Smooth muscle cell (in vitro differentiated cells): ENCODE measurements around the gene DCP1A. TPM values are rescaled to one million over a fixed set of nuclear protein-coding genes. Genes with fewer than 3 reads are reported as not detected.

Experiments
- DNase-seq: peaks from one replicate; lab custom pipeline; 2025; ENCODE audit not compliant: unreplicated experiment; lab: John Stamatoyannopoulos, UW
- H2AFZ ChIP-seq: fragments of 200-600 bp; sonication (generic); 2 replicates; pipeline ENCODE4 v1.6.0; 2016; ENCODE audit warnings: antibody characterized with exemption, low read depth, mild to moderate bottlenecking
- H3F3A ChIP-seq: fragments of 200-600 bp; sonication (generic); 2 replicates; pipeline ENCODE4 v1.6.0; 2017; ENCODE audit warnings: antibody characterized with exemption, low read depth
- H3K27ac ChIP-seq: fragments of 200-600 bp; sonication (generic); 2 replicates; pipeline ENCODE4 v1.5.1; 2016; ENCODE audit warnings: low read depth, mild to moderate bottlenecking
- H3K27me3 ChIP-seq: fragments of 200-600 bp; sonication (generic); 2 replicates; pipeline ENCODE4 v1.6.1; 2016; ENCODE audit warnings: low read depth, mild to moderate bottlenecking
- H3K36me3 ChIP-seq: fragments of 200-600 bp; sonication (generic); 2 replicates; pipeline ENCODE4 v1.5.1; 2016; ENCODE audit warnings: low read depth
- H3K4me1 ChIP-seq: fragments of 200-600 bp; sonication (generic); 2 replicates; pipeline ENCODE4 v1.5.1; 2016; ENCODE audit warnings: low read depth
- H3K4me2 ChIP-seq: fragments of 200-600 bp; sonication (generic); 2 replicates; pipeline ENCODE4 v1.6.0; 2016; ENCODE audit warnings: mild to moderate bottlenecking
- H3K4me3 ChIP-seq: fragments of 200-600 bp; sonication (generic); 2 replicates; pipeline ENCODE4 v1.5.1; 2016; ENCODE audit warnings: mild to moderate bottlenecking
- H3K79me2 ChIP-seq: fragments of 200-600 bp; sonication (generic); 2 replicates; pipeline ENCODE4 v1.6.0; 2016; ENCODE audit warnings: low read depth, mild to moderate bottlenecking
- H3K9ac ChIP-seq: fragments of 200-600 bp; sonication (generic); 2 replicates; pipeline ENCODE4 v1.6.0; 2016; ENCODE audit warnings: low read depth
- H3K9me3 ChIP-seq: fragments of 200-600 bp; sonication (generic); replicated peaks from 2 replicates; pipeline ENCODE4 v1.5.1; 2016; ENCODE audit warnings: low read depth
- H4K20me1 ChIP-seq: fragments of 200-600 bp; sonication (generic); 2 replicates; pipeline ENCODE4 v1.6.0; 2016; ENCODE audit warnings: low read depth
- WGBS: methylation state at CpG from one replicate; pipeline ENCODE4 v1.1.7; 2016; ENCODE audit warnings: low lambda C conversion rate; 5-methylcytosine and 5-hydroxymethylcytosine counted together
- polyA plus RNA-seq: library from polyadenylated mRNA; unstranded; fragments of >200 nt; fragmentation: Nextera tagmentation; extraction: Ambion mirVana; gene quantifications from 2 replicates; pipeline ENCODE4 v1.2.1, GENCODE V29; 2016
- total RNA-seq: library from RNA; depleted of rRNA; stranded (reverse); fragments of >200 nt; gene quantifications from 2 replicates; pipeline ENCODE4 v1.2.3, GENCODE V29; 2014
- TF ChIP-seq, protein P1 (sequence below): fragments of 200-600 bp; sonication (generic); IDR thresholded peaks from 2 replicates; pipeline ENCODE4 v1.5.1; 2017; ENCODE audit warnings: borderline replicate concordance, mild to moderate bottlenecking, antibody characterized with exemption; ENCODE audit not compliant: insufficient read depth, poor library complexity, severe bottlenecking

Gene DCP1A
- total and polyA plus RNA-seq, 2 experiments from 2014 or later, result 24.7 to 43.5 TPM

DNA sequence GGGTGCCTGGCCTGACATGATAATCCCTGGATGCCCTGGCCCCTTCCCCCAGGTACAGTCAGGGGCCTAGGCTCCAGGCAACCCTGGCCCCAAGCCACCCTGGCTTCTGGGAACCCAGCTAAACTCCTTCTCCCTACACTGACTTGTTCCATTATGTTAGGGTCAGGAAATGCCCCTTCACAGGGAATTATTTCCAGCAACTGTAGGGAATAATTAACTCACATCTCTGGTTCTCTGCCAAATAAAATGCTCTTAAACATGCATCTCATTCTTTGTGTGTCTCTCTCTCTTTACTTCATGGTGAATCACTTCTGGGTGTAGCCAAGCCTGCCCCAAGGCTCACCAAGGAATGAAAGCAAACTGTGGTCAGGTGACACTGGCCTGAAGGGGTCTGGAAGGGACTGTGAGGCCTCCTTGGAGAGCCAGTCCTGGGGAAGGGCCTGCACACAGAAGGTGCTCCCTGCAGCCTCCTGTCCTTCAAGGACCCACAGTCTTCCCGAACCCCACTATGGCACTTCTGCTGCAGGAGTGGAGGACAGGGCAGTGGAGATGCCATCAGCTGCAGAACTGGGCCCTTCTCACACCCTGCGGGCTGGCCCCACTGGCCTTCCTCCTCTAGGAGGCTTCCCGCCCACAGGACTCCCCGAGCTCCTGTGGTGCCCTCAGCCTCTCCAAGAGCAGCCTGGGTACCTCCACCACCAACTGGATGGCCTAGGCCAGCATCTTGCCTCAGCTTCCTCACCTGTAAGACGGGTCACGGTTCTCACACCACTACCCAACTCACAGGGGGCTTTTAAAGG is 109.1 kb downstream of the DCP1A start:
- Histone ChIP-seq H3K9me3 (no peaks in the 10 kb centered on the region), H3K27ac (peak overlapping the region; percentile 91), H3K4me2 (peak overlapping the region; percentile 43), H3K4me1 (peaks cover 12% of the 10 kb centered on the region), H4K20me1 (peaks cover 34% of the 10 kb centered on the region), H3K4me3 (no peak overlapping the region), H3K27me3 (no peaks in the 10 kb centered on the region), H3K79me2 (peaks cover 34% of the 10 kb centered on the region), H3F3A (peaks cover 28% of the 10 kb centered on the region), H3K36me3 (no peaks in the 10 kb centered on the region), H3K9ac (peak overlapping the region; percentile 13), H2AFZ (no peak overlapping the region)
- 96% methylated on average over 6 of the region's 6 CpGs for WGBS
- TF ChIP-seq, protein P1, sequence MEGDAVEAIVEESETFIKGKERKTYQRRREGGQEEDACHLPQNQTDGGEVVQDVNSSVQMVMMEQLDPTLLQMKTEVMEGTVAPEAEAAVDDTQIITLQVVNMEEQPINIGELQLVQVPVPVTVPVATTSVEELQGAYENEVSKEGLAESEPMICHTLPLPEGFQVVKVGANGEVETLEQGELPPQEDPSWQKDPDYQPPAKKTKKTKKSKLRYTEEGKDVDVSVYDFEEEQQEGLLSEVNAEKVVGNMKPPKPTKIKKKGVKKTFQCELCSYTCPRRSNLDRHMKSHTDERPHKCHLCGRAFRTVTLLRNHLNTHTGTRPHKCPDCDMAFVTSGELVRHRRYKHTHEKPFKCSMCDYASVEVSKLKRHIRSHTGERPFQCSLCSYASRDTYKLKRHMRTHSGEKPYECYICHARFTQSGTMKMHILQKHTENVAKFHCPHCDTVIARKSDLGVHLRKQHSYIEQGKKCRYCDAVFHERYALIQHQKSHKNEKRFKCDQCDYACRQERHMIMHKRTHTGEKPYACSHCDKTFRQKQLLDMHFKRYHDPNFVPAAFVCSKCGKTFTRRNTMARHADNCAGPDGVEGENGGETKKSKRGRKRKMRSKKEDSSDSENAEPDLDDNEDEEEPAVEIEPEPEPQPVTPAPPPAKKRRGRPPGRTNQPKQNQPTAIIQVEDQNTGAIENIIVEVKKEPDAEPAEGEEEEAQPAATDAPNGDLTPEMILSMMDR, result no peak
- no peak for DNase-seq

DNA sequence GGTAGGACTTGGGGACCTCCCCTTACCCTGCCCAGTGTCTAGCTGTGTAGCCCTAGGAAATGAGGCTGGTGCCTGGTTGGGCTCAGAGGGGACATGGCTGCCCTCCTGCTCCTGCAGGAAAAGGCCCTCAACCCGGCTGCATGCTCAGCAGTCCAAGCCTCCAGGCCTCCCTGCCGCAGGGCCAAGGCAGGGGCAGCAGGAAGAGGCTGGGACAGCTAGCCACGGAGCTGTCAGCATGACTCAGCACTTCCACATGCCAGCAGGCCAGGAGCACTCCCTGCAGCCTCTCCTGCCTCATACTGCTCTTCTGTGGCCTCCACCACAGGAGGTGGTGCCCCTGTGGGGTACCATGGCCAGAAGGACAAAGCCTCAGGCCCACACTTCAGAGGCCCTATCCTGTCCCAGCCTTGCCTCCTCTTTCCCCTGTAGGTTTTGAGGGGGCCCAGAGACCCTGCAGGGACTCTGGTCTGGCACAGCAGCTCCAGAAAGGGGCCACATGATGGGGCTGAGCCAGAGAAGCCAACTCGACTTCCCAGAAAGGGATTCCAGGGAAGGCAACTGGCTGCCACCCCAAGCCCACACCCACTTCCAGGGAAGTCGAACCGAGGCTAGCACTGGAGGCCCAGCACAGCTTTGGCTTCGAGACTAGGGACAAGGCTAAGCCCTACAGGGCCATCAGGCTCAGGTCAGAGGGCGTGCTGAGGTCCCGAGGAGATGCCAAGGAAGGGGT is 111.1 kb downstream of the DCP1A start:
- no peak overlapping the region for H2AFZ ChIP-seq

GRCh38 chr3:53235545-53235944 is 111.8 kb downstream of the DCP1A start:
- Histone ChIP-seq H3K4me2 (no peak overlapping the region), H3K27ac (peak overlapping the region; percentile 91), H3K79me2 (peaks cover 8% of the 10 kb centered on the region), H3K36me3 (no peaks in the 10 kb centered on the region), H3K27me3 (no peaks in the 10 kb centered on the region), H3F3A (peaks cover 23% of the 10 kb centered on the region), H3K9ac (no peak overlapping the region), H2AFZ (no peak overlapping the region), H3K4me1 (peaks cover 7% of the 10 kb centered on the region), H3K4me3 (no peak overlapping the region), H4K20me1 (peaks cover 7% of the 10 kb centered on the region), H3K9me3 (no peaks in the 10 kb centered on the region)
- no peak for DNase-seq
- TF ChIP-seq, protein P1, result no peak
- WGBS, result 76% methylated on average over 6 of the region's 6 CpGs

More for the DNA sequence above, 111.1 kb downstream of the DCP1A start:
- H3K27ac ChIP-seq, result peak overlapping the region; percentile 91
- TF ChIP-seq, protein P1, result no peak
- WGBS, result 47% methylated on average over 9 of the region's 9 CpGs
- peak overlapping the region; percentile 56 for H3K4me2 ChIP-seq
- peaks cover 14% of the 10 kb centered on the region for H3K79me2 ChIP-seq
- H3K4me1 ChIP-seq, result peaks cover 7% of the 10 kb centered on the region
- H3F3A ChIP-seq, result peaks cover 28% of the 10 kb centered on the region
- no peaks in the 10 kb centered on the region for H3K36me3 ChIP-seq
- H3K9me3 ChIP-seq, result no peaks in the 10 kb centered on the region
- peaks cover 15% of the 10 kb centered on the region for H4K20me1 ChIP-seq
- H3K27me3 ChIP-seq, result no peaks in the 10 kb centered on the region
- no peak for DNase-seq
- peak overlapping the region; percentile 9 for H3K9ac ChIP-seq
- no peak overlapping the region for H3K4me3 ChIP-seq
